T-helper 9 cell (primary cell): ENCODE data around the gene GRHL1.

Source experiments
- DNase-seq: peaks from one replicate; pipeline ENCODE4 v3.0.0-alpha.2; 2020

The GRHL1 gene

DNA sequence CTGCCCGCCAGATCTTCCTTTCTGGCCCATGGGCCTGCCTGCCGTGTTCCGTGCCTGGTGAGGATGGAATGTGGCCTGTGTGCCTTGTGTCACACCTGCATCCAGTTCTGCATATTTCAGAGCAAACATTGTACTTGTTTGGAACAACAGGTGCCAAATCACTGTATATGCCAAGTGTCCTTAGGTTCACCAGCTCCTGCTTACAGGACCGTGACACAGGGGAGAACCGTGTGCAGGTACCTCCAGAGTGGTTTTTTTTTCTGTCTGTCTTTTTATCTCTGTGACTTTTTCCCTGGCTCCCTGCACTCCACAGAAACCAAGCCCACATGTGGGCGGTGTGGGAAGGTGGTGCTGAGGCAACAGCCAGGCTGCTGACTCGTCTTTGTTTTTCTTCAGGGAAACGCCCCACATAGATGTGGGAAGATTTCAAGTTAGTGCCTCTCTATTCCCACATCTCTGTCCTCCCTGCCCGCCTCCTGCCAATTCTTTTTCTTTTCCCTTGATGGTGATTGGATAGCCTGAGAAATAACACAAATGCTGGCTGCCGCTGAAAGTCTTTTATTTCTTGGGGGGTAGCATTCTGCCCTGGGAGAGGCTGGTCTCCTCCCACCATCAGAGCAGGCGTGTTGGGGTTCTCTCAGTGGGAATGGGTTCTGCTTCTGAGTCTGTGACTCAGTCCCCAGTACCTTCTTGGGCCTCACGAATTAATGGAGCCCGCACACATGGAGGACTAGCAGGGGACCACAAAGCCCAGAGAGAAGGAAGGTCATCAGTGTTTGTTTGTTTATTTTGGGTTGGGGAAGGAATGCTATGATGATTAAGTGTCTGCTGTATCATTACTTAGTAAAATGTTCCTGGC, 21.4 kb downstream of the GRHL1 start:
- DNase-seq, result no peak

DNA sequence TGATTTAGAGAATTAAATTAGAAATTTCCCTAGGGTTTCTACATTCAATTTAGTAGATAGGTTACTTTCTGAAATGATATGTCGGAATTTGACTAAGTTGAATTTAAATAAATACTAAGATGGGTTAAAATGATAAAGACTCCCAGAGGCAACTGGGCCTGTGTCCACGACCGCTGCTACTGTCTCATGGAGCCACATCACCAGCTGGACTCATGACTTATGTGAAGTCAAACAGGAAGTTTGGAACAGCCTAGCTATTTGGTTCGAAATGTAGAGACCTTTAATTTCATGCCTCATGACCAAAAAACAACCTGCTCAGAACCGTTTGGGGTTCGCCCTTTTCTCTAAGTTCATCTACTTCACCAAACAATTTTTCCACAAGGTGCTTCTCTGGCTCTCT, 22.2 kb downstream of the GRHL1 start:
- DNase-seq, result no peak

DNA sequence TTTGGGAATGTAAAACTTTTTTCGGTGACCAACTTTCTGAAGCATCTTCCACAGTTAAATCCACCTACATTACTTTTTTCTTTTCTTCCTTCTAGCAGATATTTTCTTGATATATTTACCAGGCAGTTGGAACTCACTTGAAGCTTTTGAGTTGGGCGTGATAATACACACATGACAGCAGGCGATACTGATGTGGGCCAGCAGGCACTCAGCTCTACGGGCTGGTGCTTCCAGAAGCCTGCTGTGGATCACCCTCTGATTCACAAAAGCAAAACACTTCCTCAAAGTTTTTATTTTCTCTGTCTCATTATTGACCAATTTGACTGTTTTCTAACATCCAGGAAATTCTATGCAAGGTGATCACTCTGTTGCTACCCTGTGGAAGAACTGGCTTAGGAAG, 22.9 kb downstream of the GRHL1 start:
- no peak for DNase-seq

DNA sequence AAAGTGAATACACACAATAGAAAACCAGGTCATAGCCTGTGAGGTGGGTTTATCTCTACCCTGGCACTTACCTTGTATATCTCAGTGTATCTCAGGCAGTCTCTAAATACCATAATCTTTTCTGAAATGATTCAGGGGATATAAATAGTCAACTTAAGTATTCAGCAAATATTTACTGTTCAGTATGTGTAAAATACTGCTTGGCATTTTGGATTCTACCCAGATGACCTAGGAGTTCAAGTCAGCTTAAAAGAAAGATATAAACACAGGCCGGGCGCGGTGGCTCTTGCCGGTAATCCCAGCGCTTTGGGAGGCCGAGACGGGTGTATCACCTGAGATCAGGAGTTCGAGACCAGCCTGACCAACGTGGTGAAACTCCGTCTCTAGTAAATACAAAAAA, 23.8 kb downstream of the GRHL1 start:
- DNase-seq, result no peak

DNA sequence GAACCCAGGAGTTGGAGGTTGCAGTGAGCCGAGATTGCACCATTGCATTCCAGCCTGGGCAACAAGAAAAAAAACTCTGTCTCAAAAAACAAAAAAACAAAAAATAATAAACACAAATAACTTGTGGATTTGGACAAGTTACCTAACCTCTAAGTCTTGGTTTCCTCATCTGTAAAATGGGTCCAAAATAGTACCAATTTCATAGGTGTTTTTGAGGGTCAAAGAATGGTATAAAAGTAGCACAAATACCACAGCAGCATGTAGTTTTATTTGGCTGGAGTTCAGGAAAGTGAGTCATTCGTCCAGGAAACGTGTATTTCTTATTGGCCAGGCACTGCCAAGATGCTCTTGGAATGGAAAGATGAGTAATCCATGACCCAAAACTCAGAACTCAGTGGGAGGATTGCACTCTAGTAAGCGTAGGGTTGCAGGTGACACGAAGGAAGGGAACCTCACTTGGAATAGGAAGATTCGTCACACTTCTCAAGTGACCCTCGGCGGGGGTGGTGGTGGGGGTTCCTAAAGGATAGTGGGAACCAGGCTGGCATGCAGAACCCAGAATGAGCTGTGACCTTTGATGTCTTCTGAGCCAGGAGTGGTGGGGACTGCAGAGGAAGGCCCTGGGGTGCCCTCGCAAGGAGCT, 24.4 kb downstream of the GRHL1 start:
- DNase-seq, result no peak

DNA sequence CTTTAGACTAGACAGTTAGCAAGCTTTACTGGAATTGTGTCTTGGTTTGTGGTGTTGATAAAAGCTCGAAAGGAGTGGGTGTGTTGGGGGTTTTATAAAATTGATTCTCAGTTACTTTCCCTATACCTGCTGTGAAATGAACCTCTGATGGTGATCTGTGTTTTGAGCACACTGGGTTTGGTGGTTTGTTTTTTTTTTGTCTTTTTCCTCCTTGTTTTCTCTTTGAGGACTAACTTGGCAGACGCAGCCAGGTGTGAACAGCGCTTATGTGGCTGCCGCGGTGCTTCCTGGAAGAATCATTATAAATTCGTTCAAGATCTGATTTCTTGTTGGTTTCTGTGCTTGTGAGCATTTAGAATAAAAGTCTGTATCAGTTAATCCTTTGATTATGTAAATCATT, 28.5 kb downstream of the GRHL1 start:
- DNase-seq, result no peak

DNA sequence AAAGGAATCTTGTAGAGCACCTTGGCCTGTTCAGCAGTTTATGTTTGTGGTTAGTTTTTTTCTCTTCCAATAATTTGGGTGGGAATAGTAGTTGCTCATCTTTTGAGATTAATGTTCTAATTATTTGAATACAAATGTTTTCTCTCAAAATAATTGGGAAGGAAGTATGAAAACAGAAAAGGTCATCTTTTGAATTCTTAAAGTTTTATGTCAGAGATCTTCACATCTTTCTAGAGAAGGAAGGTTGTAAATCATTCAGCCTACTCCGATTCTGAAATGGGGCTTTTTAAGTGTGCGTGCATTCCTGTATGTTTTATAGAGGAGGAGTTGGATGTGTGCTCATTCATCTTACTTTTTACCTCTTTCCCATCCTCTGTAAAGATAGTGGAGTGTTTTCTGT, 29.0 kb downstream of the GRHL1 start:
- DNase-seq, result no peak

DNA sequence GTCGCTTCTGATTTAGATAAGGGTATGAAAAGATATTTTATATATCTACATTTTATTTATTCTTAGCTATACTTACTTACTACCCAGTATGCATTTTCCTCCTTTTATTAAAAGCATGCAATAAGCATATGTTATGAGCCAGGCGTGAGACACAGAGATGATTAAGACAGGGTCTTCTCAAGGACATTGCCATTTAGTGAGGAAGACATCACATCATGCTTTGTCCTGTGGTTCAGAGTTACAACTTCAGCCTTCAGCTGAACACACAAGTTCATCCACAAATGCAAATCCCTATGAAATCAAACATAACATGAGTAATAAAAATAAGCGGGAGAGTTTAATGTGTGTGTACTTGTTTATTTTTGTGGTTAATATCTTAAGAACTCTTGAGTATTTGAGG, 30.2 kb downstream of the GRHL1 start:
- no peak for DNase-seq

DNA sequence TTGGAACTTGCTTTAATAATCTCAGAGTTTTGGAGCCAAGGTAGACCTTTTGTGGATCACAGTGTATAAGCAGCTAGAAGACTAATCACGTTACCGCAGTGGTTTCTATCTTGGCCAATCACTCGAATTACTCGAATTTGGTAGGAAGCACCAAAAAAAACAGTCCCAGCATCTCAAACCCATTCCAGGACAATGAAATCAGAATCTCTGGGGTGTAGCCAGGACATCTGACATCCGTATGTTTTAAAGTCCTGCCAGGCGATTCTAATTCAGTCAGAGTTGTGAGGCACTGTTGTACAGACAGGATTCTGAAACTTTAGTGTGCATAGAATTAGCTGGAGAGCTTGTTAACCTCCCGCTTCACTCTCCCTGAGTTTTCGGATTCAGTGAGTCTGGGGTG, 30.8 kb downstream of the GRHL1 start:
- no peak for DNase-seq

DNA sequence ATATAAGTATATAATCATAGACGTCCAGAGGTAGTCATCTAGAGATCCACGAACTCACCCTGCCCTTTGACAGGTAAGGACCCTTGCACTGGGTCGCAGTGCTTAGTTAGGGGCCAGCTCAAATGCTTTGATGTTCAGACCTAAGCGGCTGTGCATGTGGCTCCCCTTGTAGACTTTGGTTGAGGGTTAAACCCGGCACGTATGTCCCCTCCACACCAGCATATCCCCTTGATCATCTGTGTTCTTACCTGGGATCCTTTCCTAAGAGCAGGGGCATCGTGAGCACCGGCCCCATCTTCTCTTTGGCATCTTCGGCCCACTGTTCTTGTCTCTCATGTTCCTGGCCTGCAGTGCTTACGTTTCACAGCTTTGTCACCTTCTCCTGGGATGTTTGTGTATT, 31.4 kb downstream of the GRHL1 start:
- no peak for DNase-seq

DNA sequence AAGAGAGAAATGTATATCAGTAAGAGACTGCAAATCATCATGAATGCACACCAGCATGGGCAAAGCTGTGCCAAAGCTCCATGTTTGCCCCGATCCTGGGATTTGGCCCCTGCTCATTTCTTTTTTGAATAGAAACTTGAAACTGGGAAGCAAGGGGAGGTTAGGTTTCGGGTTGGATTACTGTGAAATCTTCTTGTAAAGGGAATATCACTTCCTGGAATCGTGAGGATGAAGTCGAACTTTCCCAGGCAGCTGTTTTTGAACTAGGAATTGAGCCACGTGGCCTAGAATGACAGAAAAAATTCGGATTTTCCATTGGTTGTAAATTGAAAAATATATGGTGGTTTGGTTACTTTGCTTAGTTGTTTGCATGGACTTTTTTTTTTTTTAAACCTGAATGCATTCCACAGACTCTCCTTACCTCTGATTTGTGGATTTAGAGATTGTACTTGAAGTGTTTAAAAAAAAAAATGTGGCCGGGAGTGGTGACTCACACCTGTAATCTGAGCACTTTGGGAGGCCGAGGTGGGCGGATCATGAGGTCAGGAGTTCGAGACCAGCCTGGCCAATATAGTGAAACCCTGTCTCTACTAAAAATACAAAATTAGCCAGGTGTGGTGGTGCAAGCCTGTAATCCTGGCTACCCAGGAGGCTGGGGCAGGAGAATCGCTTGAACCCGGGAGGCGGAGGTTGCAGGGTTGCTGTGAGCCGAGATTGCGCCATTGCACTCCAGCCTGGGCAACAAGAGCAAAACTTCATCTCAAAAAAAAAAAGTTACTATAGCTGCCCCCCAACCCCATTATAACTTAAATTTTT, 32.1 kb downstream of the GRHL1 start:
- no peak for DNase-seq

DNA sequence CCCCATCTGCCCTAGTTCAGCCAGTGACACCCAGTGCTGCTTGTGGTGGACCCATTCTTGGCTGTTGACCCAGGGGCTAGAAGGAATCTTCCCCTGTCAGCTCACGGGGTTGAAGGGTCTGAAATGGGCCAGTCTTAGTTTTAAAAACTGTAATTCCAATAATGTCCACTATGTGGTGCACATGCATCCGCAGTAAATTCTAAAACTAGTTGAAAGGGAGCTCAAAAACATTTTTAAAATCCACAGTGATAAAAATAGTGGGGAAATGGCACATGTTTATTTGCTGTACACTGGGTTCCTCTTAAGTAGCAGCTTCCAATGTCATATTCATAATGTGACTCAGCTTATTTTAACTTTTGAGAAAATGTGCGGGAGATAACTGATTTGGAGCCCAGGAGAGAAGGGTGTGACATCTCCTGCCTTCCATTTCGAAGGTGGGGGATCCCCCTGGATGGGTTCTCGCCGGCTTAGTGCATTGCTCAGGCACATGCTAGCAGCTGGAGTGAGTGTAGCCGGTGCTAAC, 32.8 kb downstream of the GRHL1 start:
- DNase-seq, result no peak

DNA sequence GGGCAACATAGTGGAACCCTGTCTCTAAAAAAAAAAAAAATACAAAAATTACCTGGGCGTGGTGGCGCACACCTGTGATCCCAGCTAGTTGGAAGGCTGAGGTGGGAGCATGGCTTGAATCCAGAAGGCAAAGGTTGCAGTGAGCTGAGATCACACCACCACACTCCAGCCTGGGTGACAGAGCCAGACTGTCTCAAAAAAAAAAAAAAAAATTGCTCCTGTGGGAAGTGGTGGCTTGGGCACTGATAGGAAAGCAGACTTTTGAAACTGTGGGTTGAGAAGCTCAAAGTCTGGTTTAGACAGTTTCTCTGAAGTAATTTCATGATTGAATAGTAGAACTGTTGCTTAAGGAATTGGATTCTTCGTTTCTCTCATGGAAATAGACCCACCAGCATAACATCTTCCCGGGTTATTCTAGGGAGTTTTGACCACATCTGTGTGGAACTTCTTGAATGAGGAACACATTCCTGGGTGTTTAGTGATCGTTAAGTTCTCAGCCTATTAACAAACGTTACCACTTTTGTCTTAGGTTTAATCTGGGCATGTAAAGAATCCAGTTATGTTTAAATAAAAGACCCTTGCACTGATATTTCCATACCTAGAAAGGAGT, 33.5 kb downstream of the GRHL1 start:
- no peak for DNase-seq

DNA sequence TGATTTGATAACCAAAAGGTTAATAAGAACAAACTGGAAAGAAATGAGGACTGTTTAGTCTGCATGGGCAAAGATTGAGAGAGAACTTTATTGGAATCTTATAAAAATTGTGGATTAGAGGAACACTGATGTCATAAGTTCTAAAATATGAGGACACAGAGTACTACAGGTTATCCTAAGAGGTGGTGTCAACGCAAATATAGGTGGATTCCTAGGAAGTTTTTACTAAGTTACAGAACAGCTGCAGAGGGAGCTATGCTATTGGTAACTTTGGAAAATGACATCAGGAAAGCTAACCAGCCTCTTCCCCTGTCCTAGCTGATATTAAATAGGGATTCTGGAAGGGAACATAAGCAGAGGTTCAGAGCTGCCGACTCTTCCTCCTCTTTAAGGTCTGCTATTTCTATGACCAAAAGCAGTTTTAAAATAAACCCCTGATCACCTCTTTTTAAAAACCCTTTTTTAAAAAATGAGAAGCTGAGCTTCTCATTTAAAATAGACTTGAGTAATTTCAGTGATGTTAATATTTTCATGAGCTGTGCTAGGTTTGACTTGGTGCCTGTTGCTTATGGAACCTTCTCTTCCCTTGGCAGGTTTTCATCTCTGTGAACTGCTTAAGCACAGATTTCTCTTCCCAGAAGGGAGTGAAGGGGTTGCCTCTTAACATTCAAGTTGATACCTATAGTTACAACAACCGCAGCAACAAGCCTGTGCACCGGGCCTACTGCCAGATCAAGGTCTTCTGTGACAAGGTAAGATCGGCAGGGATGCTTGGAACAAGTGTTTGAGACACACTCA, 34.2 kb downstream of the GRHL1 start:
- no peak for DNase-seq

DNA sequence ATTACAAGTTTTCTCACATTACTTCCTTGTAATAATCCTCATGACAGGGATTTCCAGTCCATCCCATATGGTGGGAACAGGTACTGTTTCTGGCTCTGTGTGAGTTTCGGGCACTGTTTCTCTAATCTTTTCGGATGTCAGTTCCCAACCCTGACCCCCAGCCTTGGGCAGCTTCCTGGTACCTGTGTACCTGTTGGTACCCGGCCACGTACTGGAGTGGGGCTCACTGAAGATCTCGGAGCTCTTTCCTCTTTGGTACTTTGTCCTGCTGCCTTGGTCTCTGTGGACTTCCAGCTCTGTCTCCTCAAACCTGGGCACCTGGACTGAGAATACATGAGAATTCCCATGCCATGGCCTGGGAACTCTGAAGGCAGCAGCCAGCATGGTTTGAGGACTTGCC, 36.8 kb downstream of the GRHL1 start:
- DNase-seq, result no peak

DNA sequence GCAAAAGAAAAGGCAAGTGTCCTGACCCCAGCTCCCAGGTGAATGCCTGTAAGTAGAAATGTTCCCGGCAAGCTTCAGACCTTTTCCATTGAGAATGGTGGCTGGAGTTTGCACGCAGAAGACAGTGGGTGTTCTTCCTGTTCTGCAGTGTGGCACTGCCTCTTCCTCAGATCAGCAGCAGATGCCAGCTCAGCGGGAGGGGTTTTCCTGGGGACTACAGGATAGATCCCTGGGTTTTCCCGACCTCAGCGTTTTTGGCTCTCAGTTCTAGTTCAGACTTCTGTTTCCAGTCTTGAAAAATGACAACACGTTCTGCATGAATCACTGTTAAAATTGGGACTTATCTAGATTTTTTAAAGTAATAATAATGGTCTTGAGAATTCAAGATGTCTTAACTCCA, 39.2 kb downstream of the GRHL1 start:
- DNase-seq, result no peak

DNA sequence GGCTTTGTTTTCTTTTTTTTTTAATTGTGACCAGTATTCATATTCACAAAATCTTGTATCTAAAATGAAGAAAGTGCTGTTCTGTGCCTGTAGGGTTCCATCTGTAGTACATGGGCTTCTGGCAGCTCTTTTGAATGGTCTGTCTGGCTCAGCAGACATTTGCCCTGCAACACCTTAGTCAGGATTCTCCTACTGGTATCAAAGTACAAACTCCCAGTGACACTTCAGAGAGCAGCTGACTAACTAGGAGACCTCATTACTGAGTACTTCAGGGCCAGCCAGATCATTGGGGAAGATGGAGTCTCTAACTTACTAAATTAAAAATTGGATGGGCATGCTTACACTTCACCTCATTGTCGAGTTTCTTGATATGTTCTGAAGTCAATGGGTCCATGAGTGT, 39.7 kb downstream of the GRHL1 start:
- no peak for DNase-seq

DNA sequence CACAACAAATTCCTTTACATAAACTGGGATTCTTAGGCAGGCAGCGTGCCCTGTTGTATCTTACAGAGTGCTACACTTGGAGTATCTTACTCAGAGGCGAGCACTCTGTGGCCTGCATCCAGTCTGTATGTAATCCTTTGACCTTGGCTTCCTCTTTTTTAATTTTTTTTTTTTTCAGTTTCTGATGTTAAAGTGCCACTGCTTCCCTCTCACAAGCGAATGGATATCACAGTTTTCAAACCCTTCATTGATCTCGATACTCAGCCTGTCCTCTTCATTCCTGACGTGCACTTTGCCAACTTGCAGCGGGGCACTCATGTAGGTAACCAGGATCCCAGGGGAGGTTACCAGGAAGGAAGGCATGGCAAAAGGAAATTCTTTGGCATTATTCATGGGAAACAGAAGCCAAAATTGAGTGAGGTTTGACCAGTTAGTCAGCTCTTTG, 40.4 kb downstream of the GRHL1 start:
- no peak for DNase-seq

DNA sequence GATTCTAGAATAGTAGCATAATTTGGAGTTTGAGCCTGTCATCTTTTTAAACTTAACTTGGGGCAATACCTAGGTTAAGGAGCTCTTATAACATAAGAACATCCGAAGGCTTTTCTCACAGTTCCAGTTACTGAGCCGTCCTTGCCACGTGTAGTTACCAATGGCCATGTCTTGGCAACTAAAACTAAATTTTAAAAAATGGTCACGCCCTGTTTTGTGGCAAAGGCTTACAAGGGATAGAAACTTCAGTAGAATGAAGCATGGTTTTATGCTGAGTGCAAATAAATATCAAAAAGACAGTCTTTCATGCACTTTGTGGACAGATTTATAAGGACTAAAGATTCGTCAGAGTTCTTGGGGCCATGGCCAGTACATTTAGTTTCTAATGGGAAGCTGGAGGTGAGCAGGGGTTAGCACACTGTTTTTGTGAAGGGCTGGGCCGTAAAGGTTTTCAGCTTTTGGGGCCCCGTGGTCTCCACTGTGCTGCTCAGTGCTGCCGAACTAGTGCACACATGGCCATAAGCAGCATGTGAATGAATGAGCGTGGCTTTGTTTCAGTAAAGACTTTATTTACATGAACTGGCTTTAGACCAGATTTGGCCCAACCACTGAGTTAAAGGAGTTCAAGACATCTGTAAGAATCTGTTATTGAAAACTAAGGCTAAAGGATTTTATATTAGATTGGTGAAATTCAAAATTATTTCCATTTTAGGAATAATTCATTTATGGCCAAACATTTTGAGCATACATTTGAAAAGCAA, 41.1 kb downstream of the GRHL1 start:
- no peak for DNase-seq

DNA sequence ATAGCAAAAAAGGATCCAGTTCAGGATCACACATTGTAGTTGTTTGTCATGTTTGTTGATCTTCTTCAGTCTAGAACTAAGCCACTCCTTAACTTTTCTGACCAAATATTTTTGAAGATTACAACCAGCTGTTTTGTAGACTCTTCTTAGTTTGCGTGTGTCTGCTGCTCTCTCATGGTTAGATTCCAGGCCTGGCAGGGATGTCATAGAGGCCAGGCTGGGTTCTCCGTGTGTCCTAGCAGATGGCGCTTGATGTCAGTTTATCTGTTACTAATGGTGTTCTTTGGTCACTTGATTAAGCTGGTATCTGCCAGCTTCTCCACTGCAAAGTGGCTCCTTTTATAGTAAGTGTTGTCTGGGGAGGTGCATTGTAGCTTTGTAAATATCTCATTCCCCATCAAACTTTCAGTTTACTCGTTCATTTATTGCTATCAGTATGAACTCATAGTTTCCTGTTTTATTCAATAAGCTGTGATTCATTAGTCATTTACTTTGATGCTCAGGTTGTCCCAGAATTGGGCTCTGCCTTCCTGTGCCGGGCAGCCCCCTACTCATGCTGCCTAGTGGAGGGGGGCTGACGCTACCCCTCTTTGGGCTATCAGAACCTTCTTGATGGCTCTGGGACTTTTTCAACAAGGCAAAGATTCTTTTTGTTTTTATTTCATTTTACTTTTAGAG, 42.1 kb downstream of the GRHL1 start:
- DNase-seq, result no peak

DNA sequence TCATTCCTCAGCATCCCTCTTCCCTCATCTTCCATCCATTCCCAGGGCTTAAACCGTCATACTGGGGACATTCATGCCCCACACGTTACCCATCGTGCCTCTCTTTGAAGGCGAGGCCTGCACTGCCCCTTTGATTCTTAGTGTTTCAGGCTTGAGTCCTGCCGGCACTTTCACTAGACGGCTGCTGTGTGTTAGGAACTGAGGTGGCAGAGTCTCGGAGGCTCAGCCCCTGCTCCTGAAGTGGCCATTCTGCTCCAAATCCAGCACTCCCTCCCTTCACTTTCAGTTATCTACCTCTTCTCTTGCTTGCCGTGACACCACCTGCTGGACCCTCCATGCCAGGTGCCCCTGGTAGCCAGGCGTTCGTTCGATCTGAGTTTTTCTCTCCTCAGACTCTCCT, 43.0 kb downstream of the GRHL1 start:
- no peak for DNase-seq
